Esophagus squamous epithelium (tissue), 5 donors: ENCODE results near the gene SEC24C. TPM values are rescaled to one million over a fixed set of nuclear protein-coding genes. Genes with fewer than 3 reads are reported as not detected.
A peak's percentile ranks its signal among the peaks of the same experiment; 100 is the strongest.

ENCODE experiments used
- DNase-seq: peaks from one replicate; lab custom pipeline; 2025; lab: John Stamatoyannopoulos, UW
- H3K27ac ChIP-seq, 4 donors: fragments of 200-600 bp; sonication (generic); one replicate each; pipeline ENCODE4 v1.5.1; 2016 to 2019; ENCODE audit warnings: mild to moderate bottlenecking in 1 of 4
- H3K27me3 ChIP-seq, 4 donors: fragments of 200-600 bp; sonication (generic); 1 replicate in 3 of 4; 2 replicates in 1 of 4; pipeline versions ENCODE4 v1.5.1 to v1.6.0; 2017 to 2021; ENCODE audit warnings: antibody characterized with exemption in 1 of 4
- H3K36me3 ChIP-seq, 3 donors: fragments of 200-600 bp; sonication (generic); one replicate each; pipeline ENCODE4 v1.5.1; 2016 to 2019
- H3K4me1 ChIP-seq, 3 donors: fragments of 200-600 bp; sonication (generic); one replicate each; pipeline ENCODE4 v1.5.1; 2017 to 2019
- H3K4me3 ChIP-seq, 4 donors: fragments of 200-600 bp; sonication (generic); 1 replicate in 3 of 4; 2 replicates in 1 of 4; pipeline ENCODE4 v1.5.1; 2016 to 2019; ENCODE audit warnings: mild to moderate bottlenecking in 2 of 4, moderate library complexity in 1 of 4
- H3K9me3 ChIP-seq, 3 donors: fragments of 200-600 bp; sonication (generic); one replicate each; pipeline ENCODE4 v1.5.1; 2016 to 2019
- CTCF ChIP-seq, 6 experiments: fragments of 450-650 bp in 4 of 6; fragments of 200-600 bp in 2 of 6; sonication (generic) in 2 of 6; IDR thresholded peaks; one replicate each; pipeline ENCODE4 v1.5.1; 2016 to 2019; ENCODE audit warnings: antibody characterized with exemption in 6 of 6, mild to moderate bottlenecking in 4 of 6, moderate library complexity in 4 of 6
- POLR2A ChIP-seq, 4 donors: fragments of 450-650 bp; IDR thresholded peaks; one replicate each; pipeline ENCODE4 v1.6.1; 2017; ENCODE audit warnings: antibody characterized with exemption in 4 of 4, mild to moderate bottlenecking in 4 of 4, moderate library complexity in 3 of 4
- WGBS, 2 donors: methylation state at CpG; one replicate each; pipeline ENCODE4 v1.1.5; 2018; 5-methylcytosine and 5-hydroxymethylcytosine counted together
- intact Hi-C: fragments of 100-400 bp; cut with DNase I; formaldehyde crosslinking; loops from one replicate; pipeline ENCODE4 v1.15.0; 2022
- total RNA-seq, 4 donors: library from RNA; depleted of rRNA; stranded (reverse); fragments of >200 nt; gene quantifications; one replicate each; pipeline ENCODE4 v1.1.0, GENCODE V29; 2016
- donor health status: DM: yes; HTN: yes; CAD: no.

The SEC24C gene
- total RNA-seq, 4 donors from 2014 or later: 59.1 to 78.8 (median 64.6) TPM

GRCh38 chr10:73800560-73801252, 56.5 kb downstream of the SEC24C start:
- 78 to 87% methylated on average over 4 to 13 of the region's 20 CpGs for WGBS, 2 donors

GRCh38 chr10:73801253-73801590, 57.0 kb downstream of the SEC24C start:
- Histone ChIP-seq H3K4me3 (no peak overlapping the region), H3K27ac (peak overlapping the region in 1 of 4 donors; percentile 66), H3K27me3 (no peaks in the 10 kb centered on the region), H3K9me3 (no peaks in the 10 kb centered on the region), H3K4me1 (peaks cover 0 to 31% (median 5%) of the 10 kb centered on the region in 3 donors), H3K36me3 (peaks cover 57 to 100% (median 78%) of the 10 kb centered on the region in 3 donors)
- WGBS, 2 donors: 90 to 94% methylated on average over 9 to 12 of the region's 13 CpGs
- intact Hi-C loops: no loop called here
- TF ChIP-seq POLR2A (IDR thresholded peaks at IDR 0.05): no peak
- TF ChIP-seq CTCF (IDR thresholded peaks at IDR 0.05): no peak
- no peak for DNase-seq

More at GRCh38 chr10:73800560-73801252, 56.5 kb downstream of the SEC24C start:
- TF ChIP-seq POLR2A (IDR thresholded peaks at IDR 0.05) (no peak), CTCF (IDR thresholded peaks at IDR 0.05) (no peak)
- H3K36me3 ChIP-seq: peaks cover 51 to 100% (median 81%) of the 10 kb centered on the region in 3 donors
- H3K9me3 ChIP-seq: no peaks in the 10 kb centered on the region
- H3K4me3 ChIP-seq: no peak overlapping the region
- intact Hi-C loops: no loop called here
- no peaks in the 10 kb centered on the region for H3K27me3 ChIP-seq
- peaks cover 0 to 30% (median 5%) of the 10 kb centered on the region in 3 donors for H3K4me1 ChIP-seq
- no peak overlapping the region for H3K27ac ChIP-seq
- no peak for DNase-seq

GRCh38 chr10:73802276-73802991, 58.3 kb downstream of the SEC24C start:
- intact Hi-C loops: no loop called here
- peak overlapping the region; percentile 38 to 79 (median 66) for H3K27ac ChIP-seq
- H3K36me3 ChIP-seq: peaks cover 57 to 100% (median 65%) of the 10 kb centered on the region in 3 donors
- H3K9me3 ChIP-seq: no peaks in the 10 kb centered on the region
- H3K27me3 ChIP-seq: no peaks in the 10 kb centered on the region
- no peak for DNase-seq
- TF ChIP-seq CTCF (IDR thresholded peaks at IDR 0.05): no peak
- TF ChIP-seq POLR2A (IDR thresholded peaks at IDR 0.05): no peak
- no peak overlapping the region for H3K4me3 ChIP-seq
- H3K4me1 ChIP-seq: peaks cover 4 to 43% (median 5%) of the 10 kb centered on the region in 3 donors
- WGBS, 2 donors: 75 to 82% methylated on average over 4 to 7 of the region's 11 CpGs

GRCh38 chr10:73803680-73804286, 59.6 kb downstream of the SEC24C start:
- intact Hi-C loops: no loop called here
- H3K36me3 ChIP-seq: peaks cover 58 to 99% (median 62%) of the 10 kb centered on the region in 3 donors
- H3K27ac ChIP-seq: peak overlapping the region; percentile 16 to 79 (median 65)
- no peak overlapping the region for H3K4me3 ChIP-seq
- no peaks in the 10 kb centered on the region for H3K9me3 ChIP-seq
- no peaks in the 10 kb centered on the region for H3K27me3 ChIP-seq
- peaks cover 4 to 54% (median 5%) of the 10 kb centered on the region in 3 donors for H3K4me1 ChIP-seq
- DNase-seq: no peak
- TF ChIP-seq CTCF (IDR thresholded peaks at IDR 0.05) (no peak), POLR2A (IDR thresholded peaks at IDR 0.05) (no peak)
